IMR-90 (cell line): Measurements from ENCODE around the gene CLIC5. TPM values are rescaled to one million over a fixed set of nuclear protein-coding genes. Genes with fewer than 3 reads are reported as not detected.

Experiments
- ATAC-seq: fragments of 200-7000 bp; cut with Tn5 transposase; 2 replicates; pipeline ENCODE4 v1.9.1; 2020; ENCODE audit warnings: low read depth, mild to moderate bottlenecking, moderate library complexity
- BruUV-seq: library from RNA; stranded (reverse); fragments of 400-500 nt; replicated peaks from 2 replicates; lab custom pipeline; 2021; lab: Mats Ljungman, UMichigan
- CTCF ChIA-PET: fragments of 300-600 bp; formaldehyde crosslinking; extraction: SDS; loops from one replicate; lab custom pipeline; 2021; ENCODE audit warnings: antibody characterized with exemption; lab: Yijun Ruan, JAX
- POLR2A ChIA-PET: fragments of 300-600 bp; sonication (Branson Sonifier 250); formaldehyde crosslinking; loops from one replicate; lab custom pipeline; 2022; ENCODE audit warnings: antibody characterized with exemption; ENCODE audit not compliant: unreplicated experiment; lab: Charles Lee
- DNase-seq: peaks from one replicate; pipeline ENCODE4 v3.0.0; 2013
- H2AFZ ChIP-seq: replicated peaks from 2 replicates; pipeline ENCODE3; 2013; ENCODE audit warnings: low read length, mild to moderate bottlenecking; ENCODE audit not compliant: poor library complexity
- H2AK5ac ChIP-seq: 2 replicates; pipeline ENCODE4 v1.6.1; 2013; ENCODE audit warnings: low read depth, low read length, inconsistent platforms
- H2AK9ac ChIP-seq: replicated peaks from 2 replicates; pipeline ENCODE3; 2013; ENCODE audit warnings: mild to moderate bottlenecking, low read depth, low read length, moderate library complexity; ENCODE audit not compliant: poor library complexity
- H2BK120ac ChIP-seq: 2 replicates; pipeline ENCODE4 v1.6.1; 2013; ENCODE audit warnings: low read depth, low read length, inconsistent platforms
- H2BK15ac ChIP-seq: 3 replicates; pipeline ENCODE4 v1.6.1; 2013; ENCODE audit warnings: low read depth, low read length, inconsistent platforms
- H2BK20ac ChIP-seq: 2 replicates; pipeline ENCODE4 v1.6.1; 2013; ENCODE audit warnings: low read depth, mild to moderate bottlenecking, inconsistent platforms, low read length, moderate library complexity
- H2BK5ac ChIP-seq: 2 replicates; pipeline ENCODE4 v1.6.1; 2013; ENCODE audit warnings: mild to moderate bottlenecking, low read depth, low read length, inconsistent platforms; ENCODE audit not compliant: poor library complexity, severe bottlenecking
- H3K14ac ChIP-seq: replicated peaks from 2 replicates; pipeline ENCODE4 v1.6.1; 2013; ENCODE audit warnings: low read depth, low read length, inconsistent platforms
- H3K18ac ChIP-seq: 2 replicates; pipeline ENCODE4 v1.6.1; 2013; ENCODE audit warnings: low read depth, low read length, control low read depth
- H3K23ac ChIP-seq: 2 replicates; pipeline ENCODE4 v1.6.1; 2013; ENCODE audit warnings: low read depth, low read length, inconsistent platforms
- H3K27ac ChIP-seq: 2 replicates; pipeline ENCODE4 v1.5.1; 2013; ENCODE audit warnings: mild to moderate bottlenecking, control low read depth, low read length; ENCODE audit not compliant: insufficient read depth
- H3K27me3 ChIP-seq: 2 replicates; pipeline ENCODE4 v1.6.1; 2013; ENCODE audit warnings: low read length; ENCODE audit not compliant: control insufficient read depth, insufficient read depth
- H3K36me3 ChIP-seq: 2 replicates; pipeline ENCODE4 v1.6.1; 2013; ENCODE audit warnings: low read length, mixed read lengths; ENCODE audit not compliant: control insufficient read depth, insufficient read depth
- H3K4ac ChIP-seq: 2 replicates; pipeline ENCODE4 v1.6.1; 2013; ENCODE audit warnings: low read depth, low read length, inconsistent platforms
- H3K4me1 ChIP-seq: 2 replicates; pipeline ENCODE4 v1.6.1; 2013; ENCODE audit warnings: low read length, mixed read lengths; ENCODE audit not compliant: control insufficient read depth, insufficient read depth
- H3K4me2 ChIP-seq: 2 replicates; pipeline ENCODE4 v1.6.1; 2013; ENCODE audit warnings: low read depth, mild to moderate bottlenecking, control low read depth, low read length, moderate library complexity
- H3K4me3 ChIP-seq: 2 replicates; pipeline ENCODE4 v1.5.1; 2013; ENCODE audit warnings: low read depth, mild to moderate bottlenecking, control low read depth, low read length, moderate library complexity; ENCODE audit not compliant: insufficient read depth
- H3K56ac ChIP-seq: 2 replicates; pipeline ENCODE4 v1.6.1; 2013; ENCODE audit warnings: low read length, inconsistent platforms; ENCODE audit not compliant: insufficient read depth; ENCODE audit errors: extremely low read depth
- H3K79me1 ChIP-seq, 2 experiments: 2 replicates each; pipeline ENCODE4 v1.6.1; 2013; ENCODE audit warnings: low read length in 2 of 2, inconsistent platforms in 1 of 2, low read depth in 1 of 2
- H3K9ac ChIP-seq: 2 replicates; pipeline ENCODE4 v1.6.1; 2013; ENCODE audit warnings: low read depth, low read length, control low read depth
- H3K9me1 ChIP-seq: 2 replicates; pipeline ENCODE4 v1.6.1; 2013; ENCODE audit warnings: low read length, inconsistent platforms; ENCODE audit not compliant: insufficient read depth
- H3K9me3 ChIP-seq: 2 replicates; pipeline ENCODE4 v1.6.1; 2013; ENCODE audit warnings: low read length; ENCODE audit not compliant: control insufficient read depth, insufficient read depth
- H4K20me1 ChIP-seq: 2 replicates; pipeline ENCODE4 v1.6.1; 2013; ENCODE audit warnings: low read length, inconsistent platforms; ENCODE audit not compliant: insufficient read depth
- H4K5ac ChIP-seq: 2 replicates; pipeline ENCODE4 v1.6.1; 2013; ENCODE audit warnings: mild to moderate bottlenecking, low read depth, low read length, control low read depth
- H4K8ac ChIP-seq, 2 experiments: 2 replicates each; pipeline ENCODE4 v1.6.1; 2013; ENCODE audit warnings: low read depth in 2 of 2, low read length in 2 of 2, control low read depth in 1 of 2, inconsistent platforms in 1 of 2
- H4K91ac ChIP-seq: 2 replicates; pipeline ENCODE4 v1.6.1; 2013; ENCODE audit warnings: low read depth, low read length, inconsistent platforms; ENCODE audit not compliant: insufficient read depth
- CEBPB ChIP-seq: IDR thresholded peaks from 2 replicates; pipeline ENCODE4 v1.6.1; 2012; ENCODE audit warnings: low read depth, low read length, improper control_type of control experiment
- CTCF ChIP-seq: conservative IDR thresholded peaks from 2 replicates; pipeline ENCODE4 v1.5.1; 2012; ENCODE audit warnings: mild to moderate bottlenecking, low read depth, low read length, improper control_type of control experiment
- NFE2L2 ChIP-seq: fragments of 150-350 bp; IDR thresholded peaks from 2 replicates; pipeline ENCODE4 v1.6.1; 2016; ENCODE audit warnings: low read depth, mild to moderate bottlenecking, low read length
- RCOR1 ChIP-seq: IDR thresholded peaks from 2 replicates; pipeline ENCODE4 v1.6.1; 2012; ENCODE audit warnings: mild to moderate bottlenecking, low read length, improper control_type of control experiment; ENCODE audit not compliant: insufficient replicate concordance
- SMC3 ChIP-seq: fragments of 150-350 bp; IDR thresholded peaks from 2 replicates; pipeline ENCODE4 v1.6.1; 2016; ENCODE audit warnings: low read depth, mild to moderate bottlenecking, antibody characterized with exemption, low read length, moderate library complexity
- WGBS, 2 experiments: methylation state at CpG; one replicate each; pipeline versions ENCODE4 v1.1.5 to v1.1.7; 2013; ENCODE audit warnings: missing lambda C conversion rate in 2 of 2; ENCODE audit not compliant: insufficient read length in 1 of 2; ENCODE audit errors: extremely low coverage in 2 of 2; 5-methylcytosine and 5-hydroxymethylcytosine counted together
- dilution Hi-C: fragments of 300-500 bp; cut with HindIII; formaldehyde crosslinking; loops from one replicate; pipeline ENCODE4 v1.14.3; 2018; ENCODE audit warnings: low sequenced_read_pairs; ENCODE audit not compliant: unreplicated experiment
- in situ Hi-C: fragments of 300-500 bp; cut with MboI; formaldehyde crosslinking; loops from 3 replicates; pipeline ENCODE4 v1.14.3; 2019; ENCODE audit warnings: low sequenced_read_pairs, inconsistent platforms, mixed read lengths
- intact Hi-C: fragments of 100-400 bp; cut with micrococcal nuclease; formaldehyde crosslinking; loops from 2 replicates; pipeline ENCODE4 v1.10.0; 2022
- polyA plus RNA-seq, 3 experiments: library from polyadenylated mRNA; depleted of rRNA; stranded (reverse); fragments of >200 nt; gene quantifications; 2 replicates each; pipeline ENCODE4 v1.2.3, GENCODE V29; 2012; ENCODE audit warnings: low replicate concordance in 1 of 3
- total RNA-seq: library from RNA; depleted of rRNA; stranded (reverse); fragments of >200 nt; gene quantifications from 2 replicates; pipeline ENCODE4 v1.2.3, GENCODE V29; 2012

The CLIC5 gene
- total and polyA plus RNA-seq, 2 of the 4 experiments (the other 2 are of a cell fraction), result not detected

- Histone ChIP-seq H3K9ac (no peak overlapping the region), H3K9me1 (no peaks in the 10 kb centered on the region)
- intact Hi-C loops, result no loop called here
Observed at GRCh38 chr6:46042355-46042999, 26.8 kb upstream of the CLIC5 start.

More at GRCh38 chr6:46042355-46042999, 26.8 kb upstream of the CLIC5 start:
- no peak overlapping the region for H2BK120ac ChIP-seq
- H2BK20ac ChIP-seq, result no peak overlapping the region
- dilution Hi-C loops, result no loop called here
- no peak overlapping the region for H3K18ac ChIP-seq
- H3K23ac ChIP-seq, result no peak overlapping the region
- no peak overlapping the region for H4K8ac ChIP-seq
- H3K4me1 ChIP-seq, result no peaks in the 10 kb centered on the region
- no peaks in the 10 kb centered on the region for H3K36me3 ChIP-seq
- ATAC-seq (no peak; the same call in 1 of the 2 replicates), DNase-seq (peak; percentile 11)
- no peaks in the 10 kb centered on the region for H4K20me1 ChIP-seq
- H3K56ac ChIP-seq, result no peak overlapping the region
- H3K27me3 ChIP-seq, result no peaks in the 10 kb centered on the region
- no peak overlapping the region for H3K4me3 ChIP-seq
- no peaks in the 10 kb centered on the region for H3K79me1 ChIP-seq
- in situ Hi-C loops, result no loop called here
- BruUV-seq, result no TSS peak
- WGBS, 2 experiments, result 0% methylated on average over 1 of the region's 5 CpGs; no CpG with 5 or more reads in 1 of the 2 experiments
- POLR2A ChIA-PET, result no interaction called here
- H2AFZ ChIP-seq, result no peak overlapping the region
- no peak for TF ChIP-seq CEBPB
- TF ChIP-seq RCOR1, result no peak
- TF ChIP-seq CTCF, result peak; percentile 28; the same call in 1 of the 2 replicates
- TF ChIP-seq NFE2L2, result no peak
- no peak for TF ChIP-seq SMC3
- no peak overlapping the region for H2BK15ac ChIP-seq
- H4K5ac ChIP-seq, result no peak overlapping the region
- H3K27ac ChIP-seq, result no peak overlapping the region
- H3K14ac ChIP-seq, result no peak overlapping the region
- H3K9me3 ChIP-seq, result no peaks in the 10 kb centered on the region
- H4K91ac ChIP-seq, result no peak overlapping the region
- H3K4me2 ChIP-seq, result no peak overlapping the region
- no peak overlapping the region for H2AK5ac ChIP-seq
- H2BK5ac ChIP-seq, result no peak overlapping the region
- no peak overlapping the region for H3K4ac ChIP-seq
- no peak overlapping the region for H2AK9ac ChIP-seq
- CTCF ChIA-PET, result no interaction called here
